HepG2 (cell line): ENCODE measurements around the gene KIFAP3. TPM values are rescaled to one million over a fixed set of nuclear protein-coding genes. Genes with fewer than 3 reads are reported as not detected.

Experiments
- ATF1 ChIP-seq: IDR thresholded peaks from 2 replicates; pipeline ENCODE4 v1.6.1; 2016; ENCODE audit warnings: mild to moderate bottlenecking, control low read depth
- FOXK1 ChIP-seq: sonication (generic); formaldehyde crosslinking; IDR thresholded peaks from 2 replicates; pipeline ENCODE4 v1.4.0; 2020; ENCODE audit warnings: low read depth, missing genetic modification reagents, borderline replicate concordance
- FOXP1 ChIP-seq, 2 experiments: fragments of 450-650 bp in 1 of 2; IDR thresholded peaks; 2 replicates each; pipeline ENCODE4 v1.6.1; 2017 to 2018; ENCODE audit warnings: antibody characterized with exemption in 1 of 2
- FOXP4 ChIP-seq: sonication (generic); formaldehyde crosslinking; IDR thresholded peaks from 2 replicates; pipeline ENCODE4 v1.4.0; 2020; ENCODE audit warnings: missing genetic modification reagents
- GLMP ChIP-seq: sonication (generic); formaldehyde crosslinking; IDR thresholded peaks from 2 replicates; pipeline ENCODE4 v1.9.0; 2021; ENCODE audit warnings: missing genetic modification reagents, mild to moderate bottlenecking, borderline replicate concordance
- HHEX ChIP-seq: IDR thresholded peaks from 2 replicates; pipeline ENCODE4 v1.6.1; 2016; ENCODE audit warnings: control low read depth
- HOXD1 ChIP-seq: sonication (generic); formaldehyde crosslinking; IDR thresholded peaks from 2 replicates; pipeline ENCODE4 v1.5.0; 2020; ENCODE audit warnings: missing genetic modification reagents
- MED8 ChIP-seq: sonication (generic); formaldehyde crosslinking; IDR thresholded peaks from 2 replicates; pipeline ENCODE4 v1.8.1; 2023; ENCODE audit warnings: mild to moderate bottlenecking, missing genetic modification reagents; ENCODE audit not compliant: insufficient replicate concordance
- NFRKB ChIP-seq: fragments of 450-650 bp; IDR thresholded peaks from 2 replicates; pipeline ENCODE4 v1.6.1; 2017
- NR2F1 ChIP-seq, 2 experiments: fragments of 450-650 bp in 1 of 2; formaldehyde crosslinking in 1 of 2; IDR thresholded peaks; 2 replicates each; pipeline versions ENCODE4 v1.5.0 to v1.6.1; 2016 to 2020; ENCODE audit warnings: mild to moderate bottlenecking in 1 of 2, missing compliant biosample characterization in 1 of 2, missing genetic modification reagents in 1 of 2, moderate library complexity in 1 of 2
- NR2F6 ChIP-seq, 2 experiments: IDR thresholded peaks; 2 replicates each; pipeline ENCODE4 v1.6.1; 2016; ENCODE audit warnings: antibody characterized with exemption in 1 of 2, mild to moderate bottlenecking in 1 of 2
- SNRNP70 ChIP-seq: fragments of 200-400 bp; formaldehyde crosslinking; IDR thresholded peaks from 2 replicates; pipeline ENCODE4 v1.6.1; 2017; ENCODE audit warnings: mild to moderate bottlenecking, low read depth, low read length, moderate library complexity
- SOX5 ChIP-seq: IDR thresholded peaks from 2 replicates; pipeline ENCODE4 v1.6.1; 2016; ENCODE audit warnings: borderline replicate concordance
- SOX6 ChIP-seq, 2 experiments: fragments of 450-650 bp in 1 of 2; sonication (generic) in 1 of 2; formaldehyde crosslinking in 1 of 2; IDR thresholded peaks; 2 replicates each; pipeline versions ENCODE4 v1.4.0 to v1.6.1; 2017 to 2020; ENCODE audit warnings: antibody characterized with exemption in 1 of 2, mild to moderate bottlenecking in 1 of 2, missing genetic modification reagents in 1 of 2
- STAT6 ChIP-seq: sonication (generic); formaldehyde crosslinking; IDR thresholded peaks from 2 replicates; pipeline ENCODE4 v1.4.0; 2020; ENCODE audit warnings: missing genetic modification reagents, mild to moderate bottlenecking, borderline replicate concordance
- ZFP62 ChIP-seq: sonication (generic); formaldehyde crosslinking; IDR thresholded peaks from 2 replicates; pipeline ENCODE4 v1.4.0; 2020; ENCODE audit warnings: missing genetic modification reagents
- ZNF263 ChIP-seq: sonication (generic); formaldehyde crosslinking; IDR thresholded peaks from 2 replicates; pipeline ENCODE4 v1.4.0; 2020; ENCODE audit warnings: missing genetic modification reagents
- ZNF549 ChIP-seq: sonication (generic); formaldehyde crosslinking; IDR thresholded peaks from 2 replicates; pipeline ENCODE4 v1.5.0; 2020; ENCODE audit warnings: missing genetic modification reagents
- ZNF740 ChIP-seq: sonication (generic); formaldehyde crosslinking; IDR thresholded peaks from 2 replicates; pipeline ENCODE4 v1.4.0; 2020; ENCODE audit warnings: missing genetic modification reagents
- ZSCAN9 ChIP-seq: IDR thresholded peaks from 2 replicates; pipeline ENCODE4 v1.6.1; 2016; ENCODE audit warnings: borderline replicate concordance
- polyA plus RNA-seq, 8 experiments: library from polyadenylated mRNA; depleted of rRNA in 3 of 8; stranded (reverse) in 7 of 8; unstranded in 1 of 8; fragments of >200 nt; fragmentation: Illumina TruSeq in 4 of 8; extraction: Trizol in 4 of 8; gene quantifications; 2 replicates each; pipeline versions ENCODE4 v1.2.1 to v1.2.3, GENCODE V29; 2011 to 2016; ENCODE audit warnings: low read depth in 4 of 8, missing spikeins in 1 of 8, mixed read lengths in 1 of 8; ENCODE audit not compliant: insufficient read depth in 1 of 8
- total RNA-seq, 5 experiments: library from RNA; depleted of rRNA; stranded (reverse); fragments of >200 nt; fragmentation: Illumina TruSeq; extraction: Trizol; gene quantifications; 2 replicates each; pipeline ENCODE4 v1.2.3, GENCODE V29; 2016; ENCODE audit warnings: low read depth in 1 of 5

Gene KIFAP3
- total and polyA plus RNA-seq, 2 of the 13 experiments (the other 11 are each of a cell fraction or from before 2014, with no cell fraction given) = 3.4 to 10.0 TPM

GRCh38 chr1:169901115-169901514, 173.4 kb downstream of the KIFAP3 start (continued):
- TF ChIP-seq HHEX (CRISPR knock-in tag) (0 out of 2 replicates have a peak, but pooled peaks have one; percentile 46), FOXK1 (no peak), NR2F1 (CRISPR knock-in tag; IDR thresholded peaks at IDR 0.05) (peak in 1 of 2 experiments; percentile 72; a peak in 2 of 4 replicates), NFRKB (no peak), STAT6 (CRISPR knock-in tag) (no peak), GLMP (CRISPR knock-in tag) (no peak), ZNF549 (CRISPR knock-in tag) (no peak), SOX5 (CRISPR knock-in tag) (0 out of 2 replicates have a peak, but pooled peaks have one; percentile 15), ZSCAN9 (CRISPR knock-in tag) (no peak), NR2F6 (IDR thresholded peaks at IDR 0.05) (peak; percentile 34; the same call in 1 of the 2 replicates), NR2F6 (CRISPR knock-in tag; IDR thresholded peaks at IDR 0.05) (no peak), ZFP62 (CRISPR knock-in tag) (no peak), FOXP1 (IDR thresholded peaks at IDR 0.05) (no peak), FOXP1 (CRISPR knock-in tag; IDR thresholded peaks at IDR 0.05) (peak; percentile 59; the same call in 1 of the 2 replicates), HOXD1 (no peak), ZNF263 (CRISPR knock-in tag) (peak; percentile 67; the same call in 1 of the 2 replicates), MED8 (CRISPR knock-in tag) (no peak), SNRNP70 (no peak), SOX6 (IDR thresholded peaks at IDR 0.05) (no peak), SOX6 (CRISPR knock-in tag; IDR thresholded peaks at IDR 0.05) (peak; percentile 20; the same call in 1 of the 2 replicates), FOXP4 (0 out of 2 replicates have a peak, but pooled peaks have one; percentile 15), ZNF740 (no peak), ATF1 (CRISPR knock-in tag) (no peak)
